Measurements from ENCODE around the gene RELT.

The RELT gene, protein sequence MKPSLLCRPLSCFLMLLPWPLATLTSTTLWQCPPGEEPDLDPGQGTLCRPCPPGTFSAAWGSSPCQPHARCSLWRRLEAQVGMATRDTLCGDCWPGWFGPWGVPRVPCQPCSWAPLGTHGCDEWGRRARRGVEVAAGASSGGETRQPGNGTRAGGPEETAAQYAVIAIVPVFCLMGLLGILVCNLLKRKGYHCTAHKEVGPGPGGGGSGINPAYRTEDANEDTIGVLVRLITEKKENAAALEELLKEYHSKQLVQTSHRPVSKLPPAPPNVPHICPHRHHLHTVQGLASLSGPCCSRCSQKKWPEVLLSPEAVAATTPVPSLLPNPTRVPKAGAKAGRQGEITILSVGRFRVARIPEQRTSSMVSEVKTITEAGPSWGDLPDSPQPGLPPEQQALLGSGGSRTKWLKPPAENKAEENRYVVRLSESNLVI

GRCh38 chr11:73376160-73376802 is at the start of gene RELT:
Gene RELT, plus strand, starts transcription at chr11:73376399. Its CDS starts 12,738 bp downstream, at chr11:73389137.
- peak; percentile 71 for DNase-seq

- no peak for DNase-seq
These were observed 49.0 kb upstream of the RELT start for GRCh38 chr11:73326929-73327811.

GRCh38 chr11:73327812-73328364 is 48.3 kb upstream of the RELT start:
- no peak for DNase-seq

GRCh38 chr11:73330569-73331093 is 45.6 kb upstream of the RELT start:
- no peak for DNase-seq

DNA sequence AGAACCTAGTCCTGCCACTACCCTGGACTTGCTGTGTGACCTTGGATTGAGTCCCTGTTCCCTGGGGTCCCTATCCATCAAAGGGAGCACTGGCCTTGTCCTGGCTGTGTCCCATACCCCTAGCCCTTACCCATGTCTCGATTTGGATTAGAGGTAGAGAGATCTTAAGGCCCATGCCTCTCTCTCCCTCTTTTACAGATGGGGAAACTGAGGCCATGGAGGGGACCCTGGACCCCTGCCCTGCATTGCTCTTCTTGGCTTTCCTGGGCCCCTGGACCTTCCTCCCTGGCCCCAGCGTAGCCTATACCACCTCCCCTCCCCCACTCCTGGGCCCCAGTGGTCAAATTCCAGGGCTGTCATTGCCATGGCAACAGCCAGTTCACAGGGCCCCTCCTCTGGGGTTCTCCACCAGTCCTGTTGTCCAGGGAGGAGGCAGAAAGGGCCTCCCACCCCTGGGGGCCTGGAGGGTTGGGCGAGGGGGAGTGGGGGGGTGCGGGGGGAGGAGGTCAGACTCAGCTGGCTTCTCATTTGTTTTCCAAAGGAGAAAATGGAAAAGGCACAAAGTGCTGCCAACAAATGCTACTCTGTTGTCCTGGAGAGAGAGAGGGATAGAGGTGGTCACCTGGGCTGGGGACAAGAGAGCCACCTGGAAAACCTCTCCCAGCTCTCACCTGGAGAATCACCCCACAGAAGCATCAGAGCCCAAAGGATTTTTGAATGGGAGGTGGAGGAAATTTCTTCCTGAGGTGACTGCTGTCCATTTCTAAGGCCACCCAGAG is 44.9 kb upstream of the RELT start:
- DNase-seq: no peak

DNA sequence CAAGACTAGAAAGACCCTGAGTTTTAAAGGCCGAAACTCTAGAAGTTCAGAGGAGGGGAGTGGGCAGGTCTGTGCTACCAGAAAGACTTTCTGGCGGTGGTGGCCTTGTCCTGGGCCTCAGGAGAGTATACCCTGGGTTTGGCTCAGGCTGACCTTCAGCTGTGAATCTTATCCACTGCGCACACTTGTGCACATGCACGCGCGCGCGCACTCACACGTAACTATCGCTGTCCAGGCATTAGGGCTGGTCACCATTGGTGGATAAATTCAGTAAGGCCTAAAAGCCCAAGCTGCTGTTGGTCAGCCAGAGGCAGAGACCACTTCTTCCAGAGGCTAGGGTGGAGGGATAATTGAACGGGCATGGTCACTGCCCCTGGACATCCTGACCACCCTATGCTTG is 43.0 kb upstream of the RELT start:
- no peak for DNase-seq

DNA sequence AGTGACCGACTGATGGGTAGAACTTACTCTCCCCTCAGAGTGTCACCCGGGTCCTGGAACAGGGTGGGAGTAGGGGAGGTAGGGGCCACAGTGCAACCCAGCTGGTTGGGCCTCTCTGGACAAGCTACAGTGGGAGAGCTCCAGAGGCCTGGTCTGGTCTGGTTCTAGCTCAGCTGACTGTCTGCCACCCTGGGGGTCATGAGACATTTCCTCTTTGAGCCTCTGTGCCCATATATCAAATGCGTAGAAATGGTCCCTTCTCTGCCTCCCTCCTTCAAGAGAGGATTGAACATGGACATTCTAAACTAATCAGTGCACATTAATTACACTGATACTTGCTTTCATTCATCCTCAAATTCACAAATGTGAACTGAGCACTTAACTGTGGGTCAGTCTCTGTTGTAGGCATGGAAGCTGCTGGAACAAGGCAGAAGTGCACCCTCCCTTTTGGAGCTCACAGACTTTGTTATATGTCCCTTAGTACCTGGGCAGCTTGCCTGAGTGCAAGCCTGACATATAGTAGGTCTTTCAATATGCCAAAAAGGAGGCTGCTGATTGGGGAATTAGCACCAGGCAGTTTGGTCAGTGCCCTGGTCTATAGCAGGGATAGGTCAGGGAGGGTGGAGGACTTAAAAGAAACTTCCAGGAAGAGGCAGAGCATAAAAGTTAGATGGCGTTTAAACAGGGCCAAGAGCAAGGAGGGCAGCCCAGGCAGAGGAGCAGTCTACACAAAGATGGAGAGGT is 42.4 kb upstream of the RELT start:
- DNase-seq: no peak

- DNase-seq: no peak
These were observed 41.6 kb upstream of the RELT start for GRCh38 chr11:73334384-73335203.

- DNase-seq: peak; percentile 53
These were observed 40.8 kb upstream of the RELT start for GRCh38 chr11:73335204-73335923.

- no peak for DNase-seq
These were observed 38.4 kb upstream of the RELT start for GRCh38 chr11:73337846-73338245.

DNA sequence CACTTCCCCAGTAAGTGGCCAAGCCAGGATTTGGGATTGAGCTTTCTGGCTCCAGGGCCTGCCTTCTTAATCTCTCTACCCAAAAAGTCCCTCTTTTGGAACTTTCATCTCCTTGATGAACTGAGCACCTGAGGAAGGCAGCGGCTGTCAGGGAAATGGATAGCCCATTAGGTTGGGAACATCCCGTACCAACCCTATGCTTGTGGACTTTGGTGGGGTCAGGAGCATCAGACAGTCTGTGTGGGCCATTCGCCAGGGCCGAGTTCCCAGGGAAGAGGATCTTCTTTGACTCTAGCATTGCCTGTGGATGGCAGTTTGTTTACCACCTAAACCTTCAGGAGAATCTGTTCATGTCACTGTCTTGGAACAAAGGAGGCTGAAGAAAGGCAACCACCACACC is 37.9 kb upstream of the RELT start:
- no peak for DNase-seq

GRCh38 chr11:73340164-73340563 is 36.0 kb upstream of the RELT start:
- no peak for DNase-seq

DNA sequence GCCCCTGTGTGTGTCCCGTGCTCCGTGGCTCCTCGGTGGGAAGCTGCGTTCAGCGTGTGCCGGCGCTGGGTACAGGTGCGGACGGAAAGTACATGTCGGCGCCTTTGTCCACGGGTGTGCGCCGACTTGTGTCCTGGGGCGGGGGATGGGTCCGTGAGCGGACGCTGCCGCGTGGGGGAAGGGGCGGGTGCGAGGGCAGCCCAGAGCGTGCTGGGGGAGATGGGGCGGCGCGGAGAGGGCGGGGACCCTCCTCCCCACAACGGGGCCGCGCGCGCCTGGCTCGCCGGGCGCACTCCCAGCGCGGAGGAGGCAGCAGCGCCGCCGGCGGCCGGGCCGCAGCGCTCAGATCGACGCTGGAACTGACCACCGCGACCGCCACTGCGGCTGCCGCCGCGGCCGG is 33.6 kb upstream of the RELT start:
- DNase-seq: no peak

DNA sequence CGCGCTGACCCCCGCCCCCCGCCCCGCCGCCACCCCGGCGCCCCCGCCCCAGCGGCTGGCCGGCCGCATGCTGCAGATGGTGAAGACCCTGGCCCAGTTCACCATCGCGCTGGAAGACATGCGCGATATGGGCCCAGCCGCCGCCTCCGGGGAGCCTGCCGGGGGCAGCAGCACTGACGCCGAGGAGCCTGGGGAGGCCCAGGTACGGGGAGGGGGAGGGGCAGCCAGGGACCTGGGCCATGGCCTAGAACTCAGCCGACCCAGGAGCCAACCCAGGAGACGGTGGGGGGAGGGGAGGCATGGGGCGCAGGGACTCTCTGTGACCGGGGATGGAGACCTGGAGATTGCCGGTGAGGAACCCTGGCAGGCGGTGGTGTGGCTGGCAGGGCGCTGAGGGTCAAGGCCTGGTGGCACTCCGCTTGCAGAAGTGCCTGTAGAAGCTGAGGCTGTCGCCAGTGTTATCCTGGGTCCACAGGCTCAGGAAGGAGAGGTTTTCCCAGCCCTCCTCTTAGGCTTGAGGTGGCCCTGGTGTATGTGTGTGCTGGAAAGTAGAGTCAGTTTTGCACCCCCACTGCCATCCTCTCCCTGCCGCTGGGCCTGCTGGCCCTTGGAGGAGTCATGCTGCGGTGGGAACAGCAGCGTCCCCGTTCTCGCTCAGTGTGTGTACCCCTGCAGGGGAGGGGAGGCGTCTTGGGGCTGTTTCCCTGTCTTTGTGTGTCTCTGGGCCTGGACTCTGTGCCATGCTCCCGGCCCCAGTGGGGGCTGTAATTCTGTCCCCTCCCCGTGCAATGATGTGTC is 32.9 kb upstream of the RELT start:
- DNase-seq: no peak

DNA sequence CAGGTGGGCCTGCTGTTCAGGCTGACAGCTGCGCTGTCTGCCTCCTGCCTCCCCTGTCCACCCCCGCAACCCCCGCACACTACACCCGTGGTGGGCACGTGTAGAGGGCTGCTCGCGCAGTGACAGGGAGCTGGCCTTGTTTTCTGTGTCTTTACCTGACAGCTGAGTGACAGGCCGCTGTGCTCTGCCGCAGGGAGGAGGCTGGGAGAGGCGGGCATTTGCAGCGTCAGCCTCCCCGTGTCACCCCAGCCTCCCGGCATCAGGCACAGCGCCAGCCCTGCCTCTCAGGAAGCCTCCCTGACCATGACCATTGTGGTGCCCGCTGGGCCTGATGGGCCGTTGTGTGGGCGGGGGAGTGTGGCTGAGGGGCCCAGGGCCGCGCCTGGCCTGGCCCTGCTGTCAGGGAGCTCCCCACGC is 32.0 kb upstream of the RELT start:
- DNase-seq: no peak

DNA sequence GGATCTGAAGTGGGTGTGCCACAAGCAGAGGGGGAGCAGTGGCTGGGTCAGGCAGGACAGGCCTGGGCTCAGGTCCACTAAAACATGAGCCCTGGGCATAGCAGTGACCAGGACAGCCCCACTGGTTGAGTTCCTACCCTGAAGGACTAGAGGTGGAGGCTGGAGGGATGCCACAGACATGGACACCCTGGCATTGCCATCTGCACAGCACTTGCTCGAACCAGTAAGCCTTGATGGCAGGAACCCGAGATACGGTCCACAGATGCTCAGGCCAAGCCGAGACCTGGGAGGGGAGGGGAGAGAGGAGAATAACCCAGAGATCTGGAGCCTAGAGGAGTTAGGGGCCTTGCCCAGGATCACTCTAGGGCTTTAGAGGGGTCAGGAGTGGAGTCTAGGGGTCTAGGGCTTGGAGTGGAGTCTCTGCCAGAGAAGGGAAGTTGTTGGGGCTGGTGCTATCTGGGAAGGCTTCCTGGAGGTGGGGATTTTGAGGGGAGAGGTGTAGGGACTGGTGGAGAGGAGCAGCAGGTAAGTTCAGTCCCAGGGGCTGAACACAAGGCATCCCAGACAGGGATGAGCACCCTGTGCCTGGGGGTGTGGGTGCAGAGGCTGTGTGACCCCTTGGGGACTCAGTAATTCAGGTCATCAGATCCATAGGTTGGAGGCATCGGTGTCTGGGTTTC is 30.6 kb upstream of the RELT start:
- no peak for DNase-seq

- no peak for DNase-seq
These were observed 29.8 kb upstream of the RELT start for GRCh38 chr11:73346186-73346935.
